Heart left ventricle (tissue), 13 donors: Measurements from ENCODE around the gene KRTAP4-4.
"Not testable (repeated sequence)": the region's sequence is repeated elsewhere in the genome, so short reads cannot be mapped to it uniquely, and the experiment has no call there.

Experiments
- CTCF ChIP-seq, 12 donors: fragments of 200-600 bp; sonication (generic) in 4 of 12; IDR thresholded peaks; one replicate each; pipeline versions ENCODE4 v1.5.0 to v1.8.0; 2018 to 2022; ENCODE audit warnings: antibody characterized with exemption in 12 of 12, mild to moderate bottlenecking in 5 of 12
- POLR2A ChIP-seq, 2 donors: fragments of 450-650 bp; IDR thresholded peaks; one replicate each; pipeline ENCODE4 v1.6.1; 2017; ENCODE audit warnings: antibody characterized with exemption in 2 of 2, mild to moderate bottlenecking in 2 of 2, moderate library complexity in 2 of 2
- donor health status: ischemic (EF 13 %, LVEDD 7.1; RV severe dilation, severe dysfunction).
- donor health status: DM: no; HTN: yes; CAD: no.
- donor health status: DM: no; HTN: no; CAD: no.
- donor health status: ischemic (EF 25% LVEDD 6.9; RV normal size, moderate dysfunction).
- donor health status: ischemic (EF 25% LVEDD 5.7; RV mildly dilated, moderate dysfunction).
- donor health status: ischemic (EF 35%, LVEDD 5.7; RV mildly dilated, moderate dysfunction).
- donor health status: nonischemic (EF 11% LVEDD 7.7; RV severe dilation, severe dysfunction).
- donor health status: DM: yes; HTN: yes; CAD: no.
- donor health status: PGD.
- donor health status: ischemic (EF 29% LVEDD 5.4; RV normal size, mild dysfunction).
- donor health status: nonischemic (EF 23%, LVEDD 6.1; RV moderate dilation, normal function).

GRCh38 chr17:41160190-41160589 is 358 bp downstream of the KRTAP4-4 start:
- TF ChIP-seq POLR2A, CTCF (IDR thresholded peaks at IDR 0.05): not testable (repeated sequence)
